ENCODE measurements around the gene NAP1L1. TPM values are rescaled to one million over a fixed set of nuclear protein-coding genes. Genes with fewer than 3 reads are reported as not detected.

Gene NAP1L1
- total and polyA plus RNA-seq, 2 experiments from 2014 or later: 658 to 996 TPM

DNA sequence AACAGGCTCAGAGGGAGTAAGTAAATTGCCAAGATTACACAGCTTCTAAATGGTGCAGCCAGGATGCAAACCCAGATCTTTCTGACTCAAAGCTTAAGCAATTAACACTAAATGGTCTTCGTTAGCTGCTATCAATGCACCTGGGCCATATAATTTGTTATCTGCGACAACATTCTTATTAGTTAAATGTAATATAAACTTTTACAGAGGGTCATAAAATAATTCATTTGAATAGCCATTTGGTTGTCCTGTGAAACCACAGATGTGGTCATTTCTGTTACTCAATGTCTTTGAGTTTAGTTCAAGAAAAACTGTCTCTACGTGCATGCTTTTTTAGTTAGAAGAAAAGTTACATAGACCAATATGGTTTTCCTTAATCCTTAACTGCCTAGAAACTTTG lies 22.1 kb upstream of the NAP1L1 start:
- DNase-seq (ENCODE audit: low spot score) (no peak), ATAC-seq (no peak)
- H3K4me1 ChIP-seq (ENCODE audit: insufficient read depth): no peaks in the 10 kb centered on the region
- H3K36me3 ChIP-seq (ENCODE audit: insufficient read depth): no peaks in the 10 kb centered on the region
- no peak overlapping the region for H3K27ac ChIP-seq (ENCODE audit: low read depth)
- no peaks in the 10 kb centered on the region for H3F3A ChIP-seq (replicated peaks; ENCODE audit: low read depth)
- H4K20me1 ChIP-seq (replicated peaks; ENCODE audit: insufficient read depth): no peaks in the 10 kb centered on the region
- Mint-ChIP-seq H3K27ac (no peak overlapping the region), H3K9me3 (no peaks in the 10 kb centered on the region), H3K27me3 (ENCODE audit: insufficient read depth, low read depth, poor library complexity) (peaks cover 2% of the 10 kb centered on the region), H3K4me3 (no peak overlapping the region), H3K36me3 (ENCODE audit: low read depth) (no peaks in the 10 kb centered on the region), H3K4me1 (peaks cover 13% of the 10 kb centered on the region)
- H3K79me2 ChIP-seq (replicated peaks; ENCODE audit: insufficient read depth): no peaks in the 10 kb centered on the region
- no peak overlapping the region for H3K4me2 ChIP-seq
- H2AFZ ChIP-seq: no peak overlapping the region
- TF ChIP-seq ZNF331 (CRISPR knock-in tag; IDR thresholded peaks at IDR 0.05; ENCODE audit: low read depth) (no peak), ZNF114 (CRISPR knock-in tag; IDR thresholded peaks at IDR 0.05) (no peak), CREB1 (CRISPR knock-in tag; IDR thresholded peaks at IDR 0.05; ENCODE audit: low read depth) (no peak), STAT1 (IDR thresholded peaks at IDR 0.05; ENCODE audit: unreplicated experiment) (no peak), JUNB (IDR thresholded peaks at IDR 0.05; ENCODE audit: unreplicated experiment) (no peak), NANOG (IDR thresholded peaks at IDR 0.05; ENCODE audit: borderline replicate concordance) (no peak), POLR2AphosphoS5 (IDR thresholded peaks at IDR 0.05; ENCODE audit: low read depth) (no peak), EZH2 (IDR thresholded peaks at IDR 0.05; ENCODE audit: low read depth, unreplicated experiment) (no peak), EZH2phosphoT487 (IDR thresholded peaks at IDR 0.05; ENCODE audit: unreplicated experiment) (no peak)
- TF ChIP-seq, protein P1, sequence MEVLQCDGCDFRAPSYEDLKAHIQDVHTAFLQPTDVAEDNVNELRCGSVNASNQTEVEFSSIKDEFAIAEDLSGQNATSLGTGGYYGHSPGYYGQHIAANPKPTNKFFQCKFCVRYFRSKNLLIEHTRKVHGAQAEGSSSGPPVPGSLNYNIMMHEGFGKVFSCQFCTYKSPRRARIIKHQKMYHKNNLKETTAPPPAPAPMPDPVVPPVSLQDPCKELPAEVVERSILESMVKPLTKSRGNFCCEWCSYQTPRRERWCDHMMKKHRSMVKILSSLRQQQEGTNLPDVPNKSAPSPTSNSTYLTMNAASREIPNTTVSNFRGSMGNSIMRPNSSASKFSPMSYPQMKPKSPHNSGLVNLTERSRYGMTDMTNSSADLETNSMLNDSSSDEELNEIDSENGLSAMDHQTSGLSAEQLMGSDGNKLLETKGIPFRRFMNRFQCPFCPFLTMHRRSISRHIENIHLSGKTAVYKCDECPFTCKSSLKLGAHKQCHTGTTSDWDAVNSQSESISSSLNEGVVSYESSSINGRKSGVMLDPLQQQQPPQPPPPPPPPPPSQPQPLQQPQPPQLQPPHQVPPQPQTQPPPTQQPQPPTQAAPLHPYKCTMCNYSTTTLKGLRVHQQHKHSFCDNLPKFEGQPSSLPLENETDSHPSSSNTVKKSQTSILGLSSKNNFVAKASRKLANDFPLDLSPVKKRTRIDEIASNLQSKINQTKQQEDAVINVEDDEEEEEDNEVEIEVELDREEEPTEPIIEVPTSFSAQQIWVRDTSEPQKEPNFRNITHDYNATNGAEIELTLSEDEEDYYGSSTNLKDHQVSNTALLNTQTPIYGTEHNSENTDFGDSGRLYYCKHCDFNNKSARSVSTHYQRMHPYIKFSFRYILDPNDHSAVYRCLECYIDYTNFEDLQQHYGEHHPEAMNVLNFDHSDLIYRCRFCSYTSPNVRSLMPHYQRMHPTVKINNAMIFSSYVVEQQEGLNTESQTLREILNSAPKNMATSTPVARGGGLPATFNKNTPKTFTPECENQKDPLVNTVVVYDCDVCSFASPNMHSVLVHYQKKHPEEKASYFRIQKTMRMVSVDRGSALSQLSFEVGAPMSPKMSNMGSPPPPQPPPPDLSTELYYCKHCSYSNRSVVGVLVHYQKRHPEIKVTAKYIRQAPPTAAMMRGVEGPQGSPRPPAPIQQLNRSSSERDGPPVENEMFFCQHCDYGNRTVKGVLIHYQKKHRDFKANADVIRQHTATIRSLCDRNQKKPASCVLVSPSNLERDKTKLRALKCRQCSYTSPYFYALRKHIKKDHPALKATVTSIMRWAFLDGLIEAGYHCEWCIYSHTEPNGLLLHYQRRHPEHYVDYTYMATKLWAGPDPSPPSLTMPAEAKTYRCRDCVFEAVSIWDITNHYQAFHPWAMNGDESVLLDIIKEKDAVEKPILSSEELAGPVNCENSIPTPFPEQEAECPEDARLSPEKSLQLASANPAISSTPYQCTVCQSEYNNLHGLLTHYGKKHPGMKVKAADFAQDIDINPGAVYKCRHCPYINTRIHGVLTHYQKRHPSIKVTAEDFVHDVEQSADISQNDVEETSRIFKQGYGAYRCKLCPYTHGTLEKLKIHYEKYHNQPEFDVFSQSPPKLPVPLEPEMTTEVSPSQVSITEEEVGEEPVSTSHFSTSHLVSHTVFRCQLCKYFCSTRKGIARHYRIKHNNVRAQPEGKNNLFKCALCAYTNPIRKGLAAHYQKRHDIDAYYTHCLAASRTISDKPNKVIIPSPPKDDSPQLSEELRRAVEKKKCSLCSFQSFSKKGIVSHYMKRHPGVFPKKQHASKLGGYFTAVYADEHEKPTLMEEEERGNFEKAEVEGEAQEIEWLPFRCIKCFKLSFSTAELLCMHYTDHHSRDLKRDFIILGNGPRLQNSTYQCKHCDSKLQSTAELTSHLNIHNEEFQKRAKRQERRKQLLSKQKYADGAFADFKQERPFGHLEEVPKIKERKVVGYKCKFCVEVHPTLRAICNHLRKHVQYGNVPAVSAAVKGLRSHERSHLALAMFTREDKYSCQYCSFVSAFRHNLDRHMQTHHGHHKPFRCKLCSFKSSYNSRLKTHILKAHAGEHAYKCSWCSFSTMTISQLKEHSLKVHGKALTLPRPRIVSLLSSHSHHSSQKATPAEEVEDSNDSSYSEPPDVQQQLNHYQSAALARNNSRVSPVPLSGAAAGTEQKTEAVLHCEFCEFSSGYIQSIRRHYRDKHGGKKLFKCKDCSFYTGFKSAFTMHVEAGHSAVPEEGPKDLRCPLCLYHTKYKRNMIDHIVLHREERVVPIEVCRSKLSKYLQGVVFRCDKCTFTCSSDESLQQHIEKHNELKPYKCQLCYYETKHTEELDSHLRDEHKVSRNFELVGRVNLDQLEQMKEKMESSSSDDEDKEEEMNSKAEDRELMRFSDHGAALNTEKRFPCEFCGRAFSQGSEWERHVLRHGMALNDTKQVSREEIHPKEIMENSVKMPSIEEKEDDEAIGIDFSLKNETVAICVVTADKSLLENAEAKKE (CRISPR knock-in tag; IDR thresholded peaks at IDR 0.05): no peak
- TF ChIP-seq, protein P2, sequence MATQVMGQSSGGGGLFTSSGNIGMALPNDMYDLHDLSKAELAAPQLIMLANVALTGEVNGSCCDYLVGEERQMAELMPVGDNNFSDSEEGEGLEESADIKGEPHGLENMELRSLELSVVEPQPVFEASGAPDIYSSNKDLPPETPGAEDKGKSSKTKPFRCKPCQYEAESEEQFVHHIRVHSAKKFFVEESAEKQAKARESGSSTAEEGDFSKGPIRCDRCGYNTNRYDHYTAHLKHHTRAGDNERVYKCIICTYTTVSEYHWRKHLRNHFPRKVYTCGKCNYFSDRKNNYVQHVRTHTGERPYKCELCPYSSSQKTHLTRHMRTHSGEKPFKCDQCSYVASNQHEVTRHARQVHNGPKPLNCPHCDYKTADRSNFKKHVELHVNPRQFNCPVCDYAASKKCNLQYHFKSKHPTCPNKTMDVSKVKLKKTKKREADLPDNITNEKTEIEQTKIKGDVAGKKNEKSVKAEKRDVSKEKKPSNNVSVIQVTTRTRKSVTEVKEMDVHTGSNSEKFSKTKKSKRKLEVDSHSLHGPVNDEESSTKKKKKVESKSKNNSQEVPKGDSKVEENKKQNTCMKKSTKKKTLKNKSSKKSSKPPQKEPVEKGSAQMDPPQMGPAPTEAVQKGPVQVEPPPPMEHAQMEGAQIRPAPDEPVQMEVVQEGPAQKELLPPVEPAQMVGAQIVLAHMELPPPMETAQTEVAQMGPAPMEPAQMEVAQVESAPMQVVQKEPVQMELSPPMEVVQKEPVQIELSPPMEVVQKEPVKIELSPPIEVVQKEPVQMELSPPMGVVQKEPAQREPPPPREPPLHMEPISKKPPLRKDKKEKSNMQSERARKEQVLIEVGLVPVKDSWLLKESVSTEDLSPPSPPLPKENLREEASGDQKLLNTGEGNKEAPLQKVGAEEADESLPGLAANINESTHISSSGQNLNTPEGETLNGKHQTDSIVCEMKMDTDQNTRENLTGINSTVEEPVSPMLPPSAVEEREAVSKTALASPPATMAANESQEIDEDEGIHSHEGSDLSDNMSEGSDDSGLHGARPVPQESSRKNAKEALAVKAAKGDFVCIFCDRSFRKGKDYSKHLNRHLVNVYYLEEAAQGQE (IDR thresholded peaks at IDR 0.05; ENCODE audit: unreplicated experiment): no peak
- TF ChIP-seq, protein P3, sequence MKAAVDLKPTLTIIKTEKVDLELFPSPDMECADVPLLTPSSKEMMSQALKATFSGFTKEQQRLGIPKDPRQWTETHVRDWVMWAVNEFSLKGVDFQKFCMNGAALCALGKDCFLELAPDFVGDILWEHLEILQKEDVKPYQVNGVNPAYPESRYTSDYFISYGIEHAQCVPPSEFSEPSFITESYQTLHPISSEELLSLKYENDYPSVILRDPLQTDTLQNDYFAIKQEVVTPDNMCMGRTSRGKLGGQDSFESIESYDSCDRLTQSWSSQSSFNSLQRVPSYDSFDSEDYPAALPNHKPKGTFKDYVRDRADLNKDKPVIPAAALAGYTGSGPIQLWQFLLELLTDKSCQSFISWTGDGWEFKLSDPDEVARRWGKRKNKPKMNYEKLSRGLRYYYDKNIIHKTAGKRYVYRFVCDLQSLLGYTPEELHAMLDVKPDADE (IDR thresholded peaks at IDR 0.05): no peak
- TF ChIP-seq, protein P4, sequence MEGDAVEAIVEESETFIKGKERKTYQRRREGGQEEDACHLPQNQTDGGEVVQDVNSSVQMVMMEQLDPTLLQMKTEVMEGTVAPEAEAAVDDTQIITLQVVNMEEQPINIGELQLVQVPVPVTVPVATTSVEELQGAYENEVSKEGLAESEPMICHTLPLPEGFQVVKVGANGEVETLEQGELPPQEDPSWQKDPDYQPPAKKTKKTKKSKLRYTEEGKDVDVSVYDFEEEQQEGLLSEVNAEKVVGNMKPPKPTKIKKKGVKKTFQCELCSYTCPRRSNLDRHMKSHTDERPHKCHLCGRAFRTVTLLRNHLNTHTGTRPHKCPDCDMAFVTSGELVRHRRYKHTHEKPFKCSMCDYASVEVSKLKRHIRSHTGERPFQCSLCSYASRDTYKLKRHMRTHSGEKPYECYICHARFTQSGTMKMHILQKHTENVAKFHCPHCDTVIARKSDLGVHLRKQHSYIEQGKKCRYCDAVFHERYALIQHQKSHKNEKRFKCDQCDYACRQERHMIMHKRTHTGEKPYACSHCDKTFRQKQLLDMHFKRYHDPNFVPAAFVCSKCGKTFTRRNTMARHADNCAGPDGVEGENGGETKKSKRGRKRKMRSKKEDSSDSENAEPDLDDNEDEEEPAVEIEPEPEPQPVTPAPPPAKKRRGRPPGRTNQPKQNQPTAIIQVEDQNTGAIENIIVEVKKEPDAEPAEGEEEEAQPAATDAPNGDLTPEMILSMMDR (conservative IDR thresholded peaks at IDR 0.05; ENCODE audit: low read depth in 2 of 2): no peak
- no peaks in the 10 kb centered on the region for H3K9me2 ChIP-seq (ENCODE audit: insufficient read depth)
- no peak overlapping the region for H3K4me3 ChIP-seq
- no peaks in the 10 kb centered on the region for H3K27me3 ChIP-seq (ENCODE audit: insufficient read depth)
